H1 (cell line): ENCODE data around the gene ZSCAN21. TPM values are rescaled to one million over a fixed set of nuclear protein-coding genes. Genes with fewer than 3 reads are reported as not detected.

ENCODE experiments used
- microRNA counts: library from miRNA; unstranded; fragments of <30 nt; microRNA quantifications from one replicate; lab custom pipeline; 2015
- microRNA-seq, 2 experiments: library from miRNA; unstranded; fragments of <30 nt; microRNA quantifications; one replicate each; pipeline versions ENCODE4 to v1.2.0, GENCODE V29; 2016 to 2020; ENCODE audit warnings: borderline microRNAs expressed in 2 of 2, borderline number of aligned reads in 2 of 2, borderline replicate concordance in 1 of 2
- polyA plus RNA-seq, 7 experiments: library from polyadenylated mRNA; depleted of rRNA in 3 of 7; stranded (reverse) in 5 of 7; unstranded in 2 of 7; fragments of >200 nt in 5 of 7; fragments of 200-250 nt in 2 of 7; gene quantifications; 1 replicate in 5 of 7; 2 replicates in 1 of 7; 4 replicates in 1 of 7; pipeline versions ENCODE4 v1.2.1 to v1.2.3, GENCODE V29; 2011 to 2013; ENCODE audit warnings: missing spikeins in 2 of 7, mixed read lengths in 2 of 7
- small RNA-seq: library from polyadenylated mRNA; stranded (forward); fragments of <200 nt; extraction: miRNeasy Mini kit (QIAGEN cat#:217004); gene quantifications from one replicate; pipeline ENCODE3, GENCODE V24; 2013; ENCODE audit not compliant: insufficient read depth
- total RNA-seq: library from RNA; stranded (reverse); fragmentation: NEBNext Ultra II Directional; extraction: Animal tissue kit (Norgen Biotek cat#: 25700); gene quantifications from 2 replicates; pipeline ENCODE4 v1.2.1, GENCODE V29; 2021

ZSCAN21 gene
- total and polyA plus RNA-seq, 2 of the 8 experiments (the other 6 are each of a cell fraction or from before 2014, with no cell fraction given) = 15.4 to 26.1 TPM

MicroRNA genes within 50 kb of the gene (microRNA counts, 767-probe panel; counts per million panel counts)
- microRNA hsa-miR-106b-5p (lab: Ali Mortazavi, UCI) (5,722 counts per million, percentile 95 among the panel's probes with 10 or more counts), microRNA hsa-miR-25-3p (lab: Ali Mortazavi, UCI) (10,234 counts per million, percentile 98 among the panel's probes with 10 or more counts), microRNA hsa-miR-93-5p (lab: Ali Mortazavi, UCI) (10,507 counts per million, percentile 99 among the panel's probes with 10 or more counts)

Small RNA genes lying within 50 kb of the gene (microRNA-seq; reads per million reads assigned to microRNA genes)
- 1,350 to 2,598 reads per million in 2 experiments for gene MIR106B
- 137 to 262 reads per million in 2 experiments for gene MIR25
- 2,696 to 3,899 reads per million in 2 experiments for gene MIR93

Small RNA genes lying within 50 kb of the gene (small RNA-seq; reads per million reads assigned to genes)
- gene MIR106B = 2,487 reads per million, percentile 100 among the genes with 10 or more reads in this experiment
- gene MIR25 = 40,370 reads per million, percentile 100 among the genes with 10 or more reads in this experiment
- gene MIR93 = 12,692 reads per million, percentile 100 among the genes with 10 or more reads in this experiment

Other genes starting within 250 kb of the ZSCAN21 start
- not detected in 2 replicates for gene CYP3A43, start 221.8 kb upstream of the ZSCAN21 start, total RNA-seq
- 0.06 TPM in 1 of 2 replicates, not detected in the other for gene CYP3A43, start 221.8 kb upstream of the ZSCAN21 start, polyA plus RNA-seq (2011; rRNA removed)
- gene OR2AE1, start 172.7 kb upstream of the ZSCAN21 start, total RNA-seq = not detected in 2 replicates
- gene OR2AE1, start 172.7 kb upstream of the ZSCAN21 start, polyA plus RNA-seq (2011; rRNA removed) = not detected in 2 replicates
- gene TRIM4, start 130.2 kb upstream of the ZSCAN21 start, total RNA-seq = 6.6 and 7.3 TPM in 2 replicates
- gene TRIM4, start 130.2 kb upstream of the ZSCAN21 start, polyA plus RNA-seq (2011; rRNA removed) = 0.02 and 0.03 TPM in 2 replicates
- gene GJC3, start 120.2 kb upstream of the ZSCAN21 start, total RNA-seq = 2.5 and 3.0 TPM in 2 replicates
- 1.7 and 2.7 TPM in 2 replicates for gene GJC3, start 120.2 kb upstream of the ZSCAN21 start, polyA plus RNA-seq (2011; rRNA removed)
- gene AZGP1, start 73.7 kb upstream of the ZSCAN21 start, total RNA-seq = 0.29 and 0.52 TPM in 2 replicates
- gene AZGP1, start 73.7 kb upstream of the ZSCAN21 start, polyA plus RNA-seq (2011; rRNA removed) = 0.57 and 0.68 TPM in 2 replicates
- 37.7 and 40.6 TPM in 2 replicates for gene ZKSCAN1, start 34.2 kb upstream of the ZSCAN21 start, total RNA-seq
- gene ZKSCAN1, start 34.2 kb upstream of the ZSCAN21 start, polyA plus RNA-seq (2011; rRNA removed) = 8.2 and 9.3 TPM in 2 replicates
- 49.1 and 50.7 TPM in 2 replicates for gene ZNF3, start 31.9 kb downstream of the ZSCAN21 start, total RNA-seq
- 21.3 and 26.9 TPM in 2 replicates for gene ZNF3, start 31.9 kb downstream of the ZSCAN21 start, polyA plus RNA-seq (2011; rRNA removed)
- 127 and 128 TPM in 2 replicates for gene COPS6, start 39.2 kb downstream of the ZSCAN21 start, total RNA-seq
- 159 and 225 TPM in 2 replicates for gene COPS6, start 39.2 kb downstream of the ZSCAN21 start, polyA plus RNA-seq (2011; rRNA removed)
- gene MCM7, start 51.6 kb downstream of the ZSCAN21 start, total RNA-seq = 339 and 344 TPM in 2 replicates
- gene MCM7, start 51.6 kb downstream of the ZSCAN21 start, polyA plus RNA-seq (2011; rRNA removed) = 313 and 394 TPM in 2 replicates
- gene AP4M1, start 51.9 kb downstream of the ZSCAN21 start, total RNA-seq = 15.2 and 15.8 TPM in 2 replicates
- 15.9 and 16.6 TPM in 2 replicates for gene AP4M1, start 51.9 kb downstream of the ZSCAN21 start, polyA plus RNA-seq (2011; rRNA removed)
- 101 and 109 TPM in 2 replicates for gene TAF6, start 69.6 kb downstream of the ZSCAN21 start, total RNA-seq
- 66.7 and 113 TPM in 2 replicates for gene TAF6, start 69.6 kb downstream of the ZSCAN21 start, polyA plus RNA-seq (2011; rRNA removed)
- gene CNPY4, start 69.9 kb downstream of the ZSCAN21 start, total RNA-seq = 15.3 and 15.9 TPM in 2 replicates
- gene CNPY4, start 69.9 kb downstream of the ZSCAN21 start, polyA plus RNA-seq (2011; rRNA removed) = 9.1 and 10.2 TPM in 2 replicates
- 1.7 TPM in 2 replicates for gene MBLAC1, start 77.2 kb downstream of the ZSCAN21 start, total RNA-seq
- gene MBLAC1, start 77.2 kb downstream of the ZSCAN21 start, polyA plus RNA-seq (2011; rRNA removed) = 1.00 and 1.2 TPM in 2 replicates
- gene LAMTOR4, start 99.1 kb downstream of the ZSCAN21 start, total RNA-seq = 153 and 161 TPM in 2 replicates
- 622 and 735 TPM in 2 replicates for gene LAMTOR4, start 99.1 kb downstream of the ZSCAN21 start, polyA plus RNA-seq (2011; rRNA removed)
- gene TRAPPC14, start 108.9 kb downstream of the ZSCAN21 start, total RNA-seq = 20.2 and 22.1 TPM in 2 replicates
- 11.9 and 19.6 TPM in 2 replicates for gene TRAPPC14, start 108.9 kb downstream of the ZSCAN21 start, polyA plus RNA-seq (2011; rRNA removed)
- 5.1 and 5.3 TPM in 2 replicates for gene GAL3ST4, start 118.8 kb downstream of the ZSCAN21 start, total RNA-seq
- gene GAL3ST4, start 118.8 kb downstream of the ZSCAN21 start, polyA plus RNA-seq (2011; rRNA removed) = 13.8 and 15.8 TPM in 2 replicates
- gene GPC2, start 127.6 kb downstream of the ZSCAN21 start, total RNA-seq = 44.8 and 46.8 TPM in 2 replicates
- 25.3 and 47.8 TPM in 2 replicates for gene GPC2, start 127.6 kb downstream of the ZSCAN21 start, polyA plus RNA-seq (2011; rRNA removed)
- 3.3 and 3.8 TPM in 2 replicates for gene STAG3, start 128.1 kb downstream of the ZSCAN21 start, total RNA-seq
- gene STAG3, start 128.1 kb downstream of the ZSCAN21 start, polyA plus RNA-seq (2011; rRNA removed) = 1.3 and 1.9 TPM in 2 replicates
- gene PVRIG, start 170.2 kb downstream of the ZSCAN21 start, total RNA-seq = not detected in 2 replicates
- 0.15 TPM in 1 of 2 replicates, not detected in the other for gene PVRIG, start 170.2 kb downstream of the ZSCAN21 start, polyA plus RNA-seq (2011; rRNA removed)